Loucy (cell line): ENCODE data around the gene DNAAF8.

Experiments used
- H2AFZ ChIP-seq: fragments of 200-600 bp; sonication (generic); 2 replicates; pipeline ENCODE4 v1.6.0; 2016; ENCODE audit warnings: antibody characterized with exemption, mild to moderate bottlenecking, low read length, moderate library complexity
- H3F3A ChIP-seq: fragments of 200-600 bp; 2 replicates; pipeline ENCODE4 v1.6.0; 2016; ENCODE audit warnings: antibody characterized with exemption, low read depth, mild to moderate bottlenecking
- H3K27me3 ChIP-seq: fragments of 200-600 bp; sonication (generic); 2 replicates; pipeline ENCODE4 v1.6.1; 2014; ENCODE audit warnings: low read length, mild to moderate bottlenecking; ENCODE audit not compliant: insufficient read depth, poor library complexity, severe bottlenecking
- H3K36me3 ChIP-seq: fragments of 200-600 bp; sonication (generic); 2 replicates; pipeline ENCODE4 v1.6.1; 2016; ENCODE audit warnings: low read length; ENCODE audit not compliant: insufficient read depth
- H3K4me1 ChIP-seq: fragments of 200-600 bp; sonication (generic); 2 replicates; pipeline ENCODE4 v1.5.1; 2014; ENCODE audit warnings: low read length, mild to moderate bottlenecking; ENCODE audit not compliant: insufficient read depth, poor library complexity, severe bottlenecking
- H3K4me2 ChIP-seq: fragments of 200-600 bp; sonication (generic); 2 replicates; pipeline ENCODE4 v1.6.0; 2014; ENCODE audit warnings: antibody characterized with exemption, low read length, low read depth, mild to moderate bottlenecking; ENCODE audit not compliant: poor library complexity, severe bottlenecking
- H3K4me3 ChIP-seq: fragments of 200-600 bp; sonication (generic); 2 replicates; pipeline ENCODE4 v1.5.1; 2014; ENCODE audit warnings: low read length, mild to moderate bottlenecking, mixed read lengths; ENCODE audit not compliant: poor library complexity, severe bottlenecking
- H3K79me2 ChIP-seq: fragments of 200-600 bp; sonication (generic); 2 replicates; pipeline ENCODE4 v1.6.1; 2014; ENCODE audit warnings: low read length; ENCODE audit not compliant: insufficient read depth
- H3K9ac ChIP-seq: fragments of 200-600 bp; sonication (generic); 2 replicates; pipeline ENCODE4 v1.6.0; 2014; ENCODE audit warnings: mild to moderate bottlenecking, low read depth, low read length, moderate library complexity; ENCODE audit not compliant: poor library complexity, severe bottlenecking
- H3K9me2 ChIP-seq: fragments of 200-600 bp; sonication (generic); replicated peaks from 2 replicates; pipeline ENCODE4 v1.6.1; 2016; ENCODE audit warnings: low read depth, low read length, mixed read lengths
- H3K9me3 ChIP-seq: fragments of 200-600 bp; sonication (generic); 2 replicates; pipeline ENCODE4 v1.6.1; 2014; ENCODE audit warnings: mild to moderate bottlenecking, antibody characterized with exemption, low read length, low read depth; ENCODE audit not compliant: insufficient read depth
- H4K20me1 ChIP-seq: fragments of 200-600 bp; sonication (generic); 2 replicates; pipeline ENCODE4 v1.6.0; 2014; ENCODE audit warnings: antibody characterized with exemption, low read length, mild to moderate bottlenecking; ENCODE audit not compliant: insufficient read depth, poor library complexity, severe bottlenecking
- EZH2phosphoT487 ChIP-seq: fragments of 200-600 bp; IDR thresholded peaks from 2 replicates; pipeline ENCODE4 v1.6.1; 2018; ENCODE audit warnings: antibody characterized with exemption, mild to moderate bottlenecking, moderate library complexity, borderline replicate concordance
- TF ChIP-seq, protein P1 (sequence below): fragments of 200-600 bp; sonication (generic); conservative IDR thresholded peaks from 2 replicates; pipeline ENCODE4 v1.5.1; 2014; ENCODE audit warnings: mild to moderate bottlenecking, antibody characterized with exemption, low read length

Gene DNAAF8

GRCh38 chr16:4709481-4709880, 24.9 kb upstream of the DNAAF8 start:
- no peaks in the 10 kb centered on the region for H3K79me2 ChIP-seq
- H3K4me1 ChIP-seq: no peaks in the 10 kb centered on the region
- no peak overlapping the region for H2AFZ ChIP-seq
- no peak overlapping the region for H3K4me2 ChIP-seq
- TF ChIP-seq EZH2phosphoT487: no peak
- TF ChIP-seq, protein P1, sequence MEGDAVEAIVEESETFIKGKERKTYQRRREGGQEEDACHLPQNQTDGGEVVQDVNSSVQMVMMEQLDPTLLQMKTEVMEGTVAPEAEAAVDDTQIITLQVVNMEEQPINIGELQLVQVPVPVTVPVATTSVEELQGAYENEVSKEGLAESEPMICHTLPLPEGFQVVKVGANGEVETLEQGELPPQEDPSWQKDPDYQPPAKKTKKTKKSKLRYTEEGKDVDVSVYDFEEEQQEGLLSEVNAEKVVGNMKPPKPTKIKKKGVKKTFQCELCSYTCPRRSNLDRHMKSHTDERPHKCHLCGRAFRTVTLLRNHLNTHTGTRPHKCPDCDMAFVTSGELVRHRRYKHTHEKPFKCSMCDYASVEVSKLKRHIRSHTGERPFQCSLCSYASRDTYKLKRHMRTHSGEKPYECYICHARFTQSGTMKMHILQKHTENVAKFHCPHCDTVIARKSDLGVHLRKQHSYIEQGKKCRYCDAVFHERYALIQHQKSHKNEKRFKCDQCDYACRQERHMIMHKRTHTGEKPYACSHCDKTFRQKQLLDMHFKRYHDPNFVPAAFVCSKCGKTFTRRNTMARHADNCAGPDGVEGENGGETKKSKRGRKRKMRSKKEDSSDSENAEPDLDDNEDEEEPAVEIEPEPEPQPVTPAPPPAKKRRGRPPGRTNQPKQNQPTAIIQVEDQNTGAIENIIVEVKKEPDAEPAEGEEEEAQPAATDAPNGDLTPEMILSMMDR: no peak
- H3K9me2 ChIP-seq: no peaks in the 10 kb centered on the region
- H3F3A ChIP-seq: no peaks in the 10 kb centered on the region
- H3K9ac ChIP-seq: no peak overlapping the region
- no peak overlapping the region for H3K4me3 ChIP-seq
- peaks cover 8% of the 10 kb centered on the region; the same call in 1 of the 2 replicates for H3K36me3 ChIP-seq
- H3K9me3 ChIP-seq: no peaks in the 10 kb centered on the region
- H4K20me1 ChIP-seq: no peaks in the 10 kb centered on the region
- H3K27me3 ChIP-seq: no peaks in the 10 kb centered on the region

- peaks cover 8% of the 10 kb centered on the region; the same call in 1 of the 2 replicates for H3K36me3 ChIP-seq
- H2AFZ ChIP-seq: no peak overlapping the region
- no peak for TF ChIP-seq EZH2phosphoT487
- TF ChIP-seq, protein P1: no peak
- H3K9ac ChIP-seq: no peak overlapping the region
- no peaks in the 10 kb centered on the region for H3K9me2 ChIP-seq
- no peaks in the 10 kb centered on the region for H4K20me1 ChIP-seq
- H3K4me3 ChIP-seq: no peak overlapping the region
- no peaks in the 10 kb centered on the region for H3K79me2 ChIP-seq
- H3K4me1 ChIP-seq: no peaks in the 10 kb centered on the region
- H3K27me3 ChIP-seq: no peaks in the 10 kb centered on the region
- no peaks in the 10 kb centered on the region for H3K9me3 ChIP-seq
- H3F3A ChIP-seq: no peaks in the 10 kb centered on the region
- H3K4me2 ChIP-seq: no peak overlapping the region
Measured at GRCh38 chr16:4713663-4714501, 20.5 kb upstream of the DNAAF8 start.

DNA sequence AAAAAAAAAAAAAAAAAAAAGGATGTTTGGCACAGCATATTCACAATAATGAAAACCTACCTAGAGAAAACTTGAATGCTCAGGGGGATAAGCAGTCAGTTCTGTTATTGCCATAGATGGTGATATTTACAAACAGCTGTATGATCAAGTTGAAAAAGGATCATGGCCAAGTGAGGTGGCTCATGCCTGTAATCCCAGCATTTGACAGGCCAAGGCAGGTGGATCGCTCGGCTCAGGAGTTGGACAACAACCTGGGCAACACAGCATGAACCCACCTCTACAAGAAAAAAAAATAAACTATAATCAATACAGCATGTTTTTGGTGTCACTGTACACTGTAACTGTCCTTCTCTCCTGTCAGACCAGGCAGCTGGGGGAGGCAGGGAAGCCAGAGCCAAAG, 19.3 kb upstream of the DNAAF8 start:
- Histone ChIP-seq H3K9me3 (no peaks in the 10 kb centered on the region), H3K4me2 (no peak overlapping the region), H3F3A (no peaks in the 10 kb centered on the region), H3K9me2 (no peaks in the 10 kb centered on the region), H4K20me1 (no peaks in the 10 kb centered on the region), H3K4me1 (no peaks in the 10 kb centered on the region), H3K79me2 (no peaks in the 10 kb centered on the region), H3K27me3 (no peaks in the 10 kb centered on the region), H3K36me3 (peaks cover 5% of the 10 kb centered on the region; the same call in 1 of the 2 replicates), H3K9ac (no peak overlapping the region), H2AFZ (no peak overlapping the region), H3K4me3 (no peak overlapping the region)
- TF ChIP-seq, protein P1: no peak
- TF ChIP-seq EZH2phosphoT487: no peak
